LNCaP clone FGC (cell line): ENCODE data around the gene TRIM29.

Experiments used
- DNase-seq: peaks from one replicate; pipeline ENCODE4 v3.0.0-alpha.2; 2011; ENCODE audit warnings: low read depth
- H3K4me3 ChIP-seq: 2 replicates; pipeline ENCODE4 v1.5.1; 2011; ENCODE audit warnings: mild to moderate bottlenecking, low read depth, low read length, control low read depth
- CTCF ChIP-seq: IDR thresholded peaks from 2 replicates; pipeline ENCODE4 v1.5.1; 2012; ENCODE audit warnings: mild to moderate bottlenecking; ENCODE audit not compliant: control insufficient read depth, insufficient read depth; ENCODE audit errors: extremely low read depth

TRIM29 gene

GRCh38 chr11:120079750-120080610, 57.9 kb downstream of the TRIM29 start:
- TF ChIP-seq CTCF, result no peak
- no peak overlapping the region for H3K4me3 ChIP-seq
- no peak for DNase-seq

GRCh38 chr11:120078397-120078796, 59.5 kb downstream of the TRIM29 start:
- no peak overlapping the region for H3K4me3 ChIP-seq
- no peak for TF ChIP-seq CTCF
- DNase-seq, result no peak

GRCh38 chr11:120074076-120074475, 63.8 kb downstream of the TRIM29 start:
- DNase-seq, result no peak
- no peak for TF ChIP-seq CTCF
- no peak overlapping the region for H3K4me3 ChIP-seq

GRCh38 chr11:120073196-120073595, 64.7 kb downstream of the TRIM29 start:
- no peak for TF ChIP-seq CTCF
- H3K4me3 ChIP-seq, result no peak overlapping the region
- no peak for DNase-seq

- no peak for TF ChIP-seq CTCF
- peak; percentile 2 for DNase-seq
- no peak overlapping the region for H3K4me3 ChIP-seq
Measured at GRCh38 chr11:120068114-120068573, 69.8 kb downstream of the TRIM29 start.

- DNase-seq, result no peak
- no peak overlapping the region for H3K4me3 ChIP-seq
- TF ChIP-seq CTCF, result no peak
Measured at GRCh38 chr11:120067438-120068113, 70.3 kb downstream of the TRIM29 start.
